CD4-positive, alpha-beta T cell (primary cell): ENCODE results near the gene NUDT21. TPM values are rescaled to one million over a fixed set of nuclear protein-coding genes. Genes with fewer than 3 reads are reported as not detected.

Source experiments
- ATAC-seq: fragments of 200-7000 bp; cut with Tn5 transposase; one replicate; pipeline ENCODE4 v1.10.0; 2022; ENCODE audit warnings: mild to moderate bottlenecking; ENCODE audit not compliant: poor library complexity
- CTCF ChIA-PET: fragments of 350-600 bp; sonication (Branson Sonifier 250); formaldehyde crosslinking; loops from one replicate; lab custom pipeline; 2021; ENCODE audit warnings: antibody characterized with exemption, inconsistent platforms; lab: Charles Lee
- POLR2A ChIA-PET: fragments of 350-600 bp; sonication (Branson Sonifier 250); formaldehyde crosslinking; loops from one replicate; lab custom pipeline; 2021; ENCODE audit warnings: antibody characterized with exemption, inconsistent platforms; lab: Charles Lee
- DNase-seq, 14 experiments: peaks; one replicate each; pipeline ENCODE4 v3.0.0-alpha.2; 2013 to 2020; ENCODE audit warnings: mixed read lengths in 2 of 14
- H3K27ac ChIP-seq, 2 donors: one replicate each; pipeline versions ENCODE4 v1.5.1 to v1.7.0; 2013; ENCODE audit warnings: low read length in 2 of 2, low read depth in 1 of 2, mild to moderate bottlenecking in 1 of 2
- H3K27me3 ChIP-seq, 2 experiments: 1 replicate in 1 of 2; 2 replicates in 1 of 2; pipeline versions ENCODE4 v1.6.1 to v1.7.0; 2013; ENCODE audit warnings: low read length in 2 of 2, control low read depth in 1 of 2, mild to moderate bottlenecking in 1 of 2, moderate library complexity in 1 of 2; ENCODE audit not compliant: insufficient read depth in 2 of 2, control insufficient read depth in 1 of 2
- H3K36me3 ChIP-seq: one replicate; pipeline ENCODE4 v1.6.1; 2013; ENCODE audit warnings: low read length, control low read depth; ENCODE audit not compliant: insufficient read depth
- H3K4me1 ChIP-seq: one replicate; pipeline ENCODE4 v1.6.1; 2013; ENCODE audit warnings: low read length, control low read depth; ENCODE audit not compliant: insufficient read depth
- H3K4me3 ChIP-seq: one replicate; pipeline ENCODE4 v1.5.1; 2013; ENCODE audit warnings: mild to moderate bottlenecking, low read length, moderate library complexity
- H3K9me3 ChIP-seq, 2 experiments: 1 replicate in 1 of 2; 2 replicates in 1 of 2; pipeline versions ENCODE4 v1.6.1 to v1.7.0; 2013; ENCODE audit warnings: low read length in 2 of 2, mild to moderate bottlenecking in 2 of 2, control low read depth in 1 of 2, moderate library complexity in 1 of 2; ENCODE audit not compliant: control insufficient read depth in 1 of 2, insufficient read depth in 1 of 2
- H3K27ac Mint-ChIP-seq: one replicate; pipeline ENCODE4 v1.8.0; 2020; ENCODE audit warnings: mixed read lengths
- H3K27me3 Mint-ChIP-seq: one replicate; pipeline ENCODE4 v1.8.0; 2021; ENCODE audit warnings: mixed read lengths
- H3K36me3 Mint-ChIP-seq: one replicate; pipeline ENCODE4 v1.8.0; 2021; ENCODE audit warnings: low read depth, mixed read lengths
- H3K4me1 Mint-ChIP-seq: one replicate; pipeline ENCODE4 v1.8.0; 2021; ENCODE audit warnings: low read depth, mixed read lengths
- H3K4me3 Mint-ChIP-seq: one replicate; pipeline ENCODE4 v1.8.0; 2020; ENCODE audit warnings: mild to moderate bottlenecking, mixed read lengths
- H3K9me3 Mint-ChIP-seq: one replicate; pipeline ENCODE4 v1.8.0; 2020; ENCODE audit warnings: mixed read lengths
- intact Hi-C, 2 experiments: fragments of 100-400 bp; cut with DNase I in 1 of 2; cut with micrococcal nuclease in 1 of 2; formaldehyde crosslinking; loops; one replicate each; pipeline versions ENCODE4 v1.15.1 to v1.9.0; 2023 to 2025; cut with DNase I, micrococcal nuclease
- total RNA-seq, 174 experiments: library from RNA in 2 of 174; stranded (reverse) in 2 of 174; gene quantifications; one replicate each; pipeline ENCODE4 v1.2.3 and lab custom pipeline; 2021 to 2026
- TF ChIP-seq, protein P1 (sequence below): fragments of 200-600 bp; IDR thresholded peaks from one replicate; pipeline ENCODE4 v1.8.0; 2022; ENCODE audit warnings: antibody characterized with exemption, mild to moderate bottlenecking

The NUDT21 gene
- total RNA-seq, 2 experiments from 2014 or later = 89.6 to 96.6 TPM

DNA sequence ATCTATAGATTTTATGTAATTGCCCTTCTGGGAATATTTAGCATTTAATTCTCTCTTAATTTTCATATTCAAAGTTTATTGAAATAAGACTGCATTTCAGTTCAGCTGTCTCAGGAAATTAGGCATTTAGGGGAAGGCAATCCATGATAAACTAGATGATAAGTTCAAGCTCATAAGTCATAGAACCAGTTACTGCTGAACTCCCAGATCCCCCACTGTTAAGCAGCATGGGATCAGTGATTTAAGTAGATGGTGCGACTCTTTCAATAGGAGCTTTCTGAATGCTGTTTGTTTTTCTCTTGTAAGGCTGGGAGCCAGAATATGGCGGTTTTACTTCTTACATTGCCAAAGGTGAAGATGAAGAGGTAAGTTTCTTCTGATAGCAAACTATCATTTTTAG lies 24.1 kb upstream of the NUDT21 start:
- Histone ChIP-seq H3K27ac (no peak overlapping the region), H3K9me3 (no peaks in the 10 kb centered on the region), H3K4me1 (no peaks in the 10 kb centered on the region), H3K27me3 (no peaks in the 10 kb centered on the region), H3K36me3 (peaks cover 83% of the 10 kb centered on the region), H3K4me3 (no peak overlapping the region)
- Mint-ChIP-seq H3K27me3 (no peaks in the 10 kb centered on the region), H3K36me3 (peaks cover 90% of the 10 kb centered on the region), H3K4me1 (no peaks in the 10 kb centered on the region), H3K4me3 (no peak overlapping the region), H3K9me3 (no peaks in the 10 kb centered on the region), H3K27ac (no peak overlapping the region)
- POLR2A ChIA-PET = no interaction called here
- no peak for DNase-seq
- no peak for ATAC-seq
- CTCF ChIA-PET = interaction anchor here (2.2 kb wide), 1 partner anchor 10 kb away, joined by 5 read pairs; no protein-coding TSS in a partner anchor
- intact Hi-C loops = no loop called here
- TF ChIP-seq, protein P1, sequence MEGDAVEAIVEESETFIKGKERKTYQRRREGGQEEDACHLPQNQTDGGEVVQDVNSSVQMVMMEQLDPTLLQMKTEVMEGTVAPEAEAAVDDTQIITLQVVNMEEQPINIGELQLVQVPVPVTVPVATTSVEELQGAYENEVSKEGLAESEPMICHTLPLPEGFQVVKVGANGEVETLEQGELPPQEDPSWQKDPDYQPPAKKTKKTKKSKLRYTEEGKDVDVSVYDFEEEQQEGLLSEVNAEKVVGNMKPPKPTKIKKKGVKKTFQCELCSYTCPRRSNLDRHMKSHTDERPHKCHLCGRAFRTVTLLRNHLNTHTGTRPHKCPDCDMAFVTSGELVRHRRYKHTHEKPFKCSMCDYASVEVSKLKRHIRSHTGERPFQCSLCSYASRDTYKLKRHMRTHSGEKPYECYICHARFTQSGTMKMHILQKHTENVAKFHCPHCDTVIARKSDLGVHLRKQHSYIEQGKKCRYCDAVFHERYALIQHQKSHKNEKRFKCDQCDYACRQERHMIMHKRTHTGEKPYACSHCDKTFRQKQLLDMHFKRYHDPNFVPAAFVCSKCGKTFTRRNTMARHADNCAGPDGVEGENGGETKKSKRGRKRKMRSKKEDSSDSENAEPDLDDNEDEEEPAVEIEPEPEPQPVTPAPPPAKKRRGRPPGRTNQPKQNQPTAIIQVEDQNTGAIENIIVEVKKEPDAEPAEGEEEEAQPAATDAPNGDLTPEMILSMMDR = no peak

DNA sequence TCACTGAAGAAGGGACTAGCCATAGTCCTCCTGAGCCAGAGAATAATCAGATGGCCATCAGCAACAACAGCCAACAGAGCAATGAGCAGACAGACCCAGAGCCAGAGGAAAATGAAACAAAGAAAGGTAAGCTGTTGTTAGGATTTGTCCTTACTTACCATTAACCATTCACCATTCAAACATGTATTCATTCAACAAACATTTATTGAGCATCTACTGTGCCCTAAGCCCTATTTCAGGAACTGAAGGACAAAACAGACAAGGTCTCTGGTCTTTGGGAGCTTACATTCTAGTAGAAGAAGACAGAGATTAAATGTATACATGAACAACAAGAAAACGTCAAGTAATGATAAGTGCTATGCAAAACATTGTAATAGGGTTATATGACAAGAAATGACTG lies 19.5 kb upstream of the NUDT21 start:
- H3K9me3 Mint-ChIP-seq = no peaks in the 10 kb centered on the region

DNA sequence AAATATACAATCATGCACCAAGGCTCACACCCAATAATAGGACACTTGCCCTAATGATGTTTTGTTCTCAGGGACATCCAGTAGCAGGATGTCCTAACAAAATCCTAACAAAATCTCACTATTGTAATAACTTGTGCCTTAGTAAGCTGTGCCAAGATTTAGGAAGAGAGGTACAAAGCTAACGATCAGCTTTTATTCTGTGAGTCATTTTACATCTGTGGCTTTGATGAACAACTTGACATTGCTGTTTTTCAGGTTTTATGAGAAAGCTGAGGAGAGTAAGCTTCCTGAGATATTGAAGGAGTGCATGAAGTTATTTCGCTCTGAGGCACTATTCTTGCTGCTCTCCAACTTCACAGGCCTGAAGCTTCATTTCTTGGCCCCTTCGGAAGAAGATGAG lies 19.1 kb upstream of the NUDT21 start:
- ATAC-seq (no peak), DNase-seq (no peak)
- Histone ChIP-seq H3K4me3 (no peak overlapping the region), H3K9me3 (no peaks in the 10 kb centered on the region), H3K4me1 (no peaks in the 10 kb centered on the region), H3K36me3 (peaks cover 89% of the 10 kb centered on the region), H3K27me3 (no peaks in the 10 kb centered on the region), H3K27ac (no peak overlapping the region)
- H3K9me3 Mint-ChIP-seq = no peaks in the 10 kb centered on the region
- H3K27ac Mint-ChIP-seq = no peak overlapping the region
- TF ChIP-seq, protein P1 = no peak
- H3K27me3 Mint-ChIP-seq = no peaks in the 10 kb centered on the region
- no peaks in the 10 kb centered on the region for H3K4me1 Mint-ChIP-seq
- intact Hi-C loops = no loop called here
- H3K36me3 Mint-ChIP-seq = peaks cover 94% of the 10 kb centered on the region
- ChIA-PET CTCF (no interaction called here), POLR2A (interaction anchor here (0.9 kb wide), 1 partner anchor 9 kb away, joined by 3 read pairs; no protein-coding TSS in a partner anchor)
- no peak overlapping the region for H3K4me3 Mint-ChIP-seq

More for the DNA sequence above, 19.5 kb upstream of the NUDT21 start:
- H3K4me3 ChIP-seq = no peak overlapping the region
- Mint-ChIP-seq H3K27ac (no peak overlapping the region), H3K4me3 (no peak overlapping the region), H3K36me3 (peaks cover 94% of the 10 kb centered on the region), H3K27me3 (no peaks in the 10 kb centered on the region), H3K4me1 (no peaks in the 10 kb centered on the region)
- no peak for DNase-seq
- H3K27ac ChIP-seq = no peak overlapping the region
- TF ChIP-seq, protein P1 = no peak
- POLR2A ChIA-PET = interaction anchor here (0.9 kb wide), 1 partner anchor 9 kb away, joined by 3 read pairs; no protein-coding TSS in a partner anchor
- intact Hi-C loops = no loop called here
- no peak for ATAC-seq
- no peaks in the 10 kb centered on the region for H3K4me1 ChIP-seq
- H3K9me3 ChIP-seq = no peaks in the 10 kb centered on the region
- CTCF ChIA-PET = no interaction called here
- peaks cover 89% of the 10 kb centered on the region for H3K36me3 ChIP-seq
- no peaks in the 10 kb centered on the region for H3K27me3 ChIP-seq
